Brain microvascular endothelial cell (primary cell): ENCODE results near the gene DPH7.
"Not testable (repeated sequence)": the region's sequence is repeated elsewhere in the genome, so short reads cannot be mapped to it uniquely, and the experiment has no call there.

Experiments
- DNase-seq: peaks from one replicate; pipeline ENCODE4 v3.0.0-alpha.2; 2020
- H3K27ac ChIP-seq: fragments of 250-450 bp; sonication (Bioruptor Pico); 2 replicates; pipeline ENCODE4 v1.5.1; 2020; ENCODE audit warnings: mild to moderate bottlenecking, moderate library complexity
- H3K27me3 ChIP-seq: fragments of 250-450 bp; sonication (Bioruptor Pico); replicated peaks from 2 replicates; pipeline ENCODE4 v1.5.1; 2020; ENCODE audit warnings: mild to moderate bottlenecking
- H3K36me3 ChIP-seq: fragments of 250-450 bp; sonication (Bioruptor Pico); replicated peaks from 2 replicates; pipeline ENCODE4 v1.5.1; 2020; ENCODE audit warnings: mild to moderate bottlenecking
- H3K4me3 ChIP-seq: 2 replicates; pipeline ENCODE4 v1.5.1; 2011; ENCODE audit warnings: low read depth, mild to moderate bottlenecking, control low read depth, low read length, moderate library complexity
- in situ Hi-C: cut with HindIII; loops from 2 replicates; pipeline ENCODE4 v1.10.0; 2017; ENCODE audit warnings: low sequenced_read_pairs, low pct_ligation_motif_present
- TF ChIP-seq, protein P1 (sequence below): IDR thresholded peaks from 2 replicates; pipeline ENCODE4 v1.5.1; 2011; ENCODE audit warnings: low read depth, mild to moderate bottlenecking, moderate library complexity, low read length, control low read depth, inconsistent platforms; ENCODE audit errors: missing control alignments

The DPH7 gene

DNA sequence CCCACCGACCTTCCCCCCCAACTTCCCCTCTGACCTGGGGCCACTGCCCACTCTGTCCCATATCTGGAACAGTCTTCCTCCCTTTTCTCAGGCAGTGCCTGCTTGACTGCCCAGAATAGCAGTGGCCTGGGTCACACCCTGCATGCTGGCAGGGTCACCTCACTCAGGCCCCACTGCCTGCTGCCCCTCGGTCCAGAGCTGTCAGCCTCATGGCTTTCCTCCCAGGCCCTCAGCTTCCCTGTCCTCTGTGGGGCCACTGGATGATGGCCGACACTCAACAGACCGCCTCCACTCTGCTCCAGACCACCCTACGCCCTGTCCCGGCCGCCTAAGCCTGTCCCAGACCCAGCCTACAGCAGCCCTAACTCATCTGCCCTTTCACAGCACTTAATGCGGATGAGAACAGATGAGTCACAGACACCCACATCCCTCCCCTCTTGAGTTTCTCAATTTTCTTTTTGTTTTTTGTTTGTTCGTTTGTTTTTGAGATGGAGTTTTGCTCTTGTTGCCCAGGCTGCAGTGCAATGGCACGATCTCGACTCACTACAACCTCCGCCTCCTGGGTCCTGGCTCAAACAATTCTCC is 34.5 kb downstream of the DPH7 start:
- Histone ChIP-seq H3K36me3 (no peaks in the 10 kb centered on the region), H3K27me3 (no peaks in the 10 kb centered on the region), H3K27ac (peak overlapping the region; percentile 68), H3K4me3 (no peak overlapping the region)
- in situ Hi-C loops, result no loop called here
- TF ChIP-seq, protein P1, sequence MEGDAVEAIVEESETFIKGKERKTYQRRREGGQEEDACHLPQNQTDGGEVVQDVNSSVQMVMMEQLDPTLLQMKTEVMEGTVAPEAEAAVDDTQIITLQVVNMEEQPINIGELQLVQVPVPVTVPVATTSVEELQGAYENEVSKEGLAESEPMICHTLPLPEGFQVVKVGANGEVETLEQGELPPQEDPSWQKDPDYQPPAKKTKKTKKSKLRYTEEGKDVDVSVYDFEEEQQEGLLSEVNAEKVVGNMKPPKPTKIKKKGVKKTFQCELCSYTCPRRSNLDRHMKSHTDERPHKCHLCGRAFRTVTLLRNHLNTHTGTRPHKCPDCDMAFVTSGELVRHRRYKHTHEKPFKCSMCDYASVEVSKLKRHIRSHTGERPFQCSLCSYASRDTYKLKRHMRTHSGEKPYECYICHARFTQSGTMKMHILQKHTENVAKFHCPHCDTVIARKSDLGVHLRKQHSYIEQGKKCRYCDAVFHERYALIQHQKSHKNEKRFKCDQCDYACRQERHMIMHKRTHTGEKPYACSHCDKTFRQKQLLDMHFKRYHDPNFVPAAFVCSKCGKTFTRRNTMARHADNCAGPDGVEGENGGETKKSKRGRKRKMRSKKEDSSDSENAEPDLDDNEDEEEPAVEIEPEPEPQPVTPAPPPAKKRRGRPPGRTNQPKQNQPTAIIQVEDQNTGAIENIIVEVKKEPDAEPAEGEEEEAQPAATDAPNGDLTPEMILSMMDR, result no peak
- peak; percentile 39 for DNase-seq

DNA sequence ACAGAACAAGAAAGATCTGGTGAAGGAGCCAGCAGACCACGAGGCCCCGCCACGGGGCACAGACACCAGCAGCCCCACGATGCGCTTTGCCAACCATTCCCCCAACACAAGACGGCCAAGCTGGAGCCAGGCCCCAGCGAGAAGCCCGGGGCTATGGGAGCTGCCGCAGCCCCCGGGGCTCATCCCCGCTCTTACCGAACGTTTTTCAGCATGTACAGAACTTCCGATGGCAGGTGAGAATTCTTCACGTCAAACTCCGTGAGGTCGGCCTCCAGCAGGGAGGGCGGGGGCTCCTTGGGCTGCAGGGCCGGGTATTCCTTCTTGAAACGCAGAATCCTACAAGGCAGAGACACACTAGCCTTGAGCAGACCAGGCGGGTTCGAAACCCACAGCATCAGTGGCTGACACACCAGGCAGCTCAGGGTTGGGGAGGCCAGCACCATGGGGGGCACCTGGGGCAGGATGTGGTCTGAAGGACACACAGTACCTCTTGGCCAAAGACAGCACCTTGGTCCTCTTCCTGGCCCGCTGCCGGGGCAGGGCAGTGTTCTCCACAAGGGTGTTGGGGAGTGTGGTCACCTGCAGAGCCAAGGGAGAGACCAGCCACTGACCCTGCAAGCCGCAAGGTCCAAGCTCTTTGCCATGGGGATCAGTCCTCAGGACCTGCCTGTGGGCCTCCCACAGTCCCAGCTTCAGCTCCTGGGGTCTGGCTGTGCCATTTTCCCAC is 35.3 kb downstream of the DPH7 start:
- Histone ChIP-seq H3K36me3 (no peaks in the 10 kb centered on the region), H3K27me3 (no peaks in the 10 kb centered on the region), H3K4me3 (no peak overlapping the region), H3K27ac (no peak overlapping the region)
- TF ChIP-seq, protein P1, result no peak
- in situ Hi-C loops, result no loop called here
- DNase-seq, result no peak

DNA sequence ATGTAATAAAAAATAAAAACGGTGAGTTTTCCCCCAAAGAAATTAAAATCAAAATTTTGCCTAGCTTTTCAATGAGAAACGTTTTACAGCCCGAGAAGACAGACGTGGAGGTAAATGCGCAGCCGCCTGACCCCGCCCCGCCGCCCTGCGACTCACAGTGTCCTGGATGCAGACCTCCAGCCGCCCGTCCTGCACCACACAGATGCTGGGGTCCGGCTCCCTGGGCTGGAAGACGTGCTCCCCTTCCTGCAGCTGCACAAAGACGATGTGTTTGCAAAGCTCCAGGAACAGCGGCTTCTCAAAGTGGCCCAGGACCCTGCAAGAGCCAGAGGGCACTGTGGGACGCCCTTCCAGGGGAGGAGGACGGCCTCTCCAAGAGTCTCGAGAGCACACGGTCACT is 36.2 kb downstream of the DPH7 start:
- Histone ChIP-seq H3K27me3 (no peaks in the 10 kb centered on the region), H3K4me3 (no peak overlapping the region), H3K36me3 (no peaks in the 10 kb centered on the region), H3K27ac (no peak overlapping the region)
- TF ChIP-seq, protein P1, result no peak
- DNase-seq, result no peak
- in situ Hi-C loops, result no loop called here

DNA sequence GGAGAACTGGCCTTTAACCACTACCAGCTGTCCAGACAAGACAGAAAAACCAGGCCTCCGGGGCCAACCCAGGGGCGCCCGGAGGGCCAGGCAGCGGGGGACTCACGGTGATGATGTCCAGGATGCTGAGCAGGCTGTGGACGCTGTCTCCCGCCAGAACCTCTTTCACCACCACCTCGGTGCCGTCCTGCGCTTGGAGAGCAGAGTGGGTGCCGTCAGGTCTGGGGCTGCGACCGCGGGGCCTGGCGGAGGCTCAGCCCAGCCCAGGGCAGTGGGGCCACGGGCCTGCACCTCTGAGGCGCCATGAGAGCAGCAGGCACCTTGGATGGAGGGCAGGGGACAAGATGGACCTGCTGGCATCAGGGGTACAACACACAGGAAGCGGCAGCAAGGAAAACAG is 38.2 kb downstream of the DPH7 start:
- in situ Hi-C loops, result no loop called here
- Histone ChIP-seq H3K36me3 (no peaks in the 10 kb centered on the region), H3K27me3 (no peaks in the 10 kb centered on the region), H3K4me3 (no peak overlapping the region), H3K27ac (no peak overlapping the region)
- DNase-seq, result no peak
- TF ChIP-seq, protein P1, result no peak

DNA sequence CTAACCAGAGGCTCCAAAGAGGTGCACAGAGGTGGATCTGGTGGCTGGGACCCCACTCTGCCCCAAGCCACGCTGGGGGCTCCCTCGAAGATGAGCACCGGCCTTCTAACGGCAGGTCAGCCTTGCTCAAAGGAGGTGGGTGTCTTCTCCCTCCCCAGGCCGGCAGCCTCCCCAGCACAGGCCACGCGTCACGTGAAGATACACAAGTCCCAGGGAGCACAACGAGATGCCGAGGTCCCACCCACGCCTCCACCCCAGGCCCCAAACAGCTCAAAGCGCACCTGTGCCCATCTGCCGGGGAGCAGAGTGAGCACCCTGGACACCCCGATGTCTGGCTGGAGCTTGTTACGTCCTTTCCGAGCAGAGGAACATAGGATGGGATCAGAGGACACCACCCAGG is 40.7 kb downstream of the DPH7 start:
- H3K27me3 ChIP-seq, result no peaks in the 10 kb centered on the region
- H3K4me3 ChIP-seq, result no peak overlapping the region
- no peaks in the 10 kb centered on the region for H3K36me3 ChIP-seq
- TF ChIP-seq, protein P1, result no peak
- in situ Hi-C loops, result no loop called here
- no peak overlapping the region for H3K27ac ChIP-seq
- no peak for DNase-seq

DNA sequence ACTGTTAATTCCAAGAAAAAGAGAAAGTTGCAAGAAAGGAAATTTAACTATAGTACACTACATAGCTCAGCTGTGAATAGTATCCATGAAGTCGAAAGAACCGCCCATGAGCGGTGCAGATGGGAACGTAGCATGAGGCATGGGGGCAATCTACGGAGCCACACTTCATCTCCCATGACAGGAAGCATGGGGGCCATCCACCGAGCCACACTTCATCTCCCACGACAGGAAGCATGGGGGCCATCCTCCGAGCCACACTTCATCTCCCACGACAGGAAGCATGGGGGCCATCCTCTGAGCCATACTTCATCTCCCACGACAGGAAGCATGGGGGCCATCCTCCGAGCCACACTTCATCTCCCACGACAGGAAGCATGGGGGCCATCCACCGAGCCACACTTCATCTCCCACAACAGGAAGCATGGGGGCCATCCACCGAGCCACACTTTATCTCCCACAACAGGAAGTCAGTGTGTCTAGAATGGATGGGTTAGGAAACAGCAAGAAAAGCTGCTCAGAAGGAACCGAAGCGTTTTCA is 42.1 kb downstream of the DPH7 start:
- H3K4me3 ChIP-seq, in situ Hi-C loops, H3K36me3 ChIP-seq, H3K27me3 ChIP-seq, H3K27ac ChIP-seq, DNase-seq: not testable (repeated sequence)
